DND-41 (cell line): ENCODE measurements around the gene TCIRG1.
A peak's percentile ranks its signal among the peaks of the same experiment; 100 is the strongest.

Experiments
- ATAC-seq: fragments of 200-7000 bp; cut with Tn5 transposase; 3 replicates; pipeline ENCODE4 v1.9.1; 2021; ENCODE audit warnings: low read depth; ENCODE audit not compliant: insufficient read depth
- DNase-seq: peaks from one replicate; pipeline ENCODE4 v3.0.0-alpha.2; 2020
- H2AFZ ChIP-seq: 2 replicates; pipeline ENCODE4 v1.6.0; 2012; ENCODE audit warnings: low read depth, low read length
- H3K27ac ChIP-seq: 2 replicates; pipeline ENCODE4 v1.5.1; 2012; ENCODE audit warnings: low read length, inconsistent platforms
- H3K27me3 ChIP-seq: fragments of 200-600 bp; sonication (generic); 2 replicates; pipeline ENCODE4 v1.6.0; 2012; ENCODE audit warnings: low read length, mild to moderate bottlenecking, inconsistent platforms; ENCODE audit not compliant: insufficient read depth, poor library complexity
- H3K36me3 ChIP-seq: 2 replicates; pipeline ENCODE4 v1.5.1; 2012; ENCODE audit warnings: low read length, inconsistent platforms; ENCODE audit not compliant: insufficient read depth
- H3K4me1 ChIP-seq: 2 replicates; pipeline ENCODE4 v1.5.1; 2012; ENCODE audit warnings: mild to moderate bottlenecking, low read length; ENCODE audit not compliant: insufficient read depth
- H3K4me2 ChIP-seq: 2 replicates; pipeline ENCODE4 v1.6.0; 2012; ENCODE audit warnings: mild to moderate bottlenecking, moderate library complexity, low read length, inconsistent platforms; ENCODE audit not compliant: insufficient read depth
- H3K4me3 ChIP-seq, 2 experiments: fragments of 200-600 bp in 1 of 2; shearing (Covaris generic) in 1 of 2; 2 replicates each; pipeline ENCODE4 v1.5.1; 2012 to 2016; ENCODE audit warnings: inconsistent platforms in 2 of 2, low read length in 2 of 2, mild to moderate bottlenecking in 2 of 2, low read depth in 1 of 2, moderate library complexity in 1 of 2
- H3K79me2 ChIP-seq: 2 replicates; pipeline ENCODE4 v1.6.0; 2012; ENCODE audit warnings: low read length, inconsistent platforms; ENCODE audit not compliant: insufficient read depth
- H3K9ac ChIP-seq: 2 replicates; pipeline ENCODE4 v1.6.0; 2012; ENCODE audit warnings: low read depth, mild to moderate bottlenecking, inconsistent platforms, low read length, moderate library complexity
- H3K9me3 ChIP-seq: 2 replicates; pipeline ENCODE4 v1.5.1; 2012; ENCODE audit warnings: low read length, moderate library complexity, mild to moderate bottlenecking, inconsistent platforms; ENCODE audit not compliant: insufficient read depth, severe bottlenecking
- H4K20me1 ChIP-seq: 2 replicates; pipeline ENCODE4 v1.6.0; 2012; ENCODE audit warnings: low read length; ENCODE audit not compliant: insufficient read depth
- CTCF ChIP-seq: IDR thresholded peaks from 2 replicates; pipeline ENCODE4 v1.5.1; 2012; ENCODE audit warnings: borderline replicate concordance, low read length, moderate library complexity, mild to moderate bottlenecking; ENCODE audit not compliant: poor library complexity, severe bottlenecking; ENCODE audit errors: extremely low read depth
- EZH2 ChIP-seq: IDR thresholded peaks from 3 replicates; pipeline ENCODE4 v1.6.1; 2012; ENCODE audit warnings: borderline replicate concordance, low read depth, mild to moderate bottlenecking, moderate library complexity, low read length, inconsistent platforms; ENCODE audit not compliant: severe bottlenecking

TCIRG1 gene

GRCh38 chr11:68099474-68100405 is 60.9 kb downstream of the TCIRG1 start:
- peaks cover 58% of the 10 kb centered on the region for H3K79me2 ChIP-seq
- peak overlapping the region; percentile 37 for H3K27ac ChIP-seq
- H3K4me2 ChIP-seq = peak overlapping the region; percentile 54
- TF ChIP-seq CTCF = no peak
- no peak for TF ChIP-seq EZH2
- DNase-seq = peak; percentile 75
- ATAC-seq = peak; percentile 98
- H3K4me1 ChIP-seq = peaks cover 26% of the 10 kb centered on the region
- H4K20me1 ChIP-seq = peaks cover 15% of the 10 kb centered on the region; the same call in 1 of the 2 replicates
- no peak overlapping the region for H2AFZ ChIP-seq
- no peaks in the 10 kb centered on the region for H3K9me3 ChIP-seq
- 0 out of 2 replicates have a peak overlapping the region, but pooled peaks have one; percentile 11 for H3K9ac ChIP-seq
- H3K27me3 ChIP-seq = no peaks in the 10 kb centered on the region
- H3K4me3 ChIP-seq = peak overlapping the region in 1 of 2 experiments; percentile 26; a peak in 2 of 4 replicates
- peaks cover 3% of the 10 kb centered on the region; the same call in 1 of the 2 replicates for H3K36me3 ChIP-seq
